Common myeloid progenitor, CD34-positive (primary cell): ENCODE data around the gene TMEM174.
"Not testable (repeated sequence)": the region's sequence is repeated elsewhere in the genome, so short reads cannot be mapped to it uniquely, and the experiment has no call there.

Experiments used
- CTCF ChIA-PET: fragments of 350-600 bp; sonication (Branson Sonifier 250); formaldehyde crosslinking; loops from one replicate; lab custom pipeline; 2021; ENCODE audit warnings: antibody characterized with exemption; lab: Charles Lee
- POLR2A ChIA-PET: fragments of 350-600 bp; sonication (Branson Sonifier 250); formaldehyde crosslinking; loops from one replicate; lab custom pipeline; 2021; ENCODE audit warnings: antibody characterized with exemption; lab: Charles Lee
- DNase-seq, 3 donors: peaks; one replicate each; pipeline versions ENCODE4 v3.0.0 to v3.0.0-alpha.2; 2013
- H3K27ac ChIP-seq, 2 experiments: 1 replicate in 1 of 2; 2 replicates in 1 of 2; pipeline ENCODE4 v1.7.0; 2013; ENCODE audit warnings: inconsistent platforms in 2 of 2, low read length in 2 of 2, mild to moderate bottlenecking in 2 of 2, low read depth in 1 of 2, moderate library complexity in 1 of 2; ENCODE audit not compliant: severe bottlenecking in 2 of 2, insufficient read depth in 1 of 2, poor library complexity in 1 of 2
- H3K27me3 ChIP-seq, 5 experiments: replicated peaks in 2 of 5; 1 replicate in 3 of 5; 2 replicates in 2 of 5; pipeline versions ENCODE4 v1.6.1 to v1.7.0; 2013; ENCODE audit warnings: low read length in 4 of 5, mild to moderate bottlenecking in 2 of 5, moderate library complexity in 2 of 5, inconsistent platforms in 1 of 5; ENCODE audit not compliant: insufficient read depth in 5 of 5, control insufficient read depth in 4 of 5
- H3K36me3 ChIP-seq, 4 experiments: 1 replicate in 2 of 4; 2 replicates in 2 of 4; pipeline versions ENCODE4 v1.6.1 to v1.7.0; 2013; ENCODE audit warnings: low read length in 3 of 4, control low read depth in 1 of 4, mild to moderate bottlenecking in 1 of 4; ENCODE audit not compliant: control insufficient read depth in 4 of 4, insufficient read depth in 4 of 4
- H3K4me1 ChIP-seq, 4 experiments: 1 replicate in 3 of 4; 2 replicates in 1 of 4; pipeline versions ENCODE4 v1.6.1 to v1.7.1; 2013; ENCODE audit warnings: low read length in 3 of 4, mild to moderate bottlenecking in 3 of 4, control low read depth in 1 of 4, inconsistent platforms in 1 of 4, moderate library complexity in 1 of 4; ENCODE audit not compliant: control insufficient read depth in 4 of 4, insufficient read depth in 4 of 4; ENCODE audit errors: control extremely low read depth in 1 of 4
- H3K4me3 ChIP-seq, 7 experiments: 1 replicate in 4 of 7; 2 replicates in 3 of 7; pipeline versions ENCODE4 v1.5.1 to v1.7.0; 2013; ENCODE audit warnings: mild to moderate bottlenecking in 7 of 7, low read length in 6 of 7, moderate library complexity in 6 of 7, inconsistent platforms in 2 of 7, low read depth in 2 of 7, control low read depth in 1 of 7; ENCODE audit not compliant: insufficient read depth in 4 of 7, control insufficient read depth in 1 of 7; ENCODE audit errors: extremely low read depth in 1 of 7
- H3K9me3 ChIP-seq, 5 experiments: 1 replicate in 4 of 5; 2 replicates in 1 of 5; pipeline versions ENCODE4 v1.6.1 to v1.7.1; 2013; ENCODE audit warnings: low read length in 4 of 5, mild to moderate bottlenecking in 2 of 5, inconsistent platforms in 1 of 5, low read depth in 1 of 5, moderate library complexity in 1 of 5; ENCODE audit not compliant: control insufficient read depth in 4 of 5, insufficient read depth in 2 of 5; ENCODE audit errors: control extremely low read depth in 1 of 5
- WGBS: methylation state at CpG from one replicate; pipeline ENCODE4 v1.1.5; 2013; ENCODE audit not compliant: insufficient coverage; 5-methylcytosine and 5-hydroxymethylcytosine counted together

The TMEM174 gene

GRCh38 chr5:73218552-73219171, 45.7 kb downstream of the TMEM174 start:
- POLR2A ChIA-PET, result no interaction called here
- H3K9me3 ChIP-seq, result no peaks in the 10 kb centered on the region
- H3K27ac ChIP-seq, result no peak overlapping the region
- H3K27me3 ChIP-seq, result peaks cover 28 to 92% (median 48%) of the 10 kb centered on the region in 5 experiments
- DNase-seq, result peak in 1 of 3 donors; percentile 30
- no peak overlapping the region for H3K4me3 ChIP-seq
- no peaks in the 10 kb centered on the region for H3K36me3 ChIP-seq
- CTCF ChIA-PET, result interaction anchor here (0.9 to 4.7 kb wide), 7 partner anchors 11 to 298 kb away, joined by 3 to 35 read pairs (median 6); no protein-coding TSS in a partner anchor
- WGBS, result 60% methylated on average over 2 of the region's 4 CpGs
- peaks cover 0 to 12% (median 9%) of the 10 kb centered on the region in 4 experiments for H3K4me1 ChIP-seq

GRCh38 chr5:73219336-73219735, 46.3 kb downstream of the TMEM174 start:
- CTCF ChIA-PET, result interaction anchor here (1.9 to 4.7 kb wide), 2 partner anchors 10 to 22 kb away, joined by 8 to 35 read pairs; no protein-coding TSS in a partner anchor
- peaks cover 31 to 92% (median 46%) of the 10 kb centered on the region in 5 experiments for H3K27me3 ChIP-seq
- H3K9me3 ChIP-seq, H3K4me3 ChIP-seq, H3K36me3 ChIP-seq, DNase-seq, POLR2A ChIA-PET, H3K27ac ChIP-seq: not testable (repeated sequence)
- no CpG with 5 or more reads among the region's 3 CpGs for WGBS
- H3K4me1 ChIP-seq, result peaks cover 0 to 12% (median 9%) of the 10 kb centered on the region in 4 experiments

- CTCF ChIA-PET, result interaction anchor here (1.1 kb wide), 1 partner anchor 9 kb away, joined by 3 read pairs; no protein-coding TSS in a partner anchor
- no peak for DNase-seq
- H3K27me3 ChIP-seq, result peaks cover 22 to 95% (median 44%) of the 10 kb centered on the region in 5 experiments
Observed at GRCh38 chr5:73221161-73221560, 48.2 kb downstream of the TMEM174 start.

GRCh38 chr5:73221726-73222125, 48.7 kb downstream of the TMEM174 start:
- H3K27ac ChIP-seq, result no peak overlapping the region
- POLR2A ChIA-PET, result no interaction called here
- H3K9me3 ChIP-seq, result peaks cover 0 to 2% (median 0%) of the 10 kb centered on the region in 5 experiments
- no peaks in the 10 kb centered on the region for H3K36me3 ChIP-seq
- no peak overlapping the region for H3K4me3 ChIP-seq
- no peaks in the 10 kb centered on the region for H3K4me1 ChIP-seq
- H3K27me3 ChIP-seq, result peaks cover 22 to 95% (median 42%) of the 10 kb centered on the region in 5 experiments
- CTCF ChIA-PET, result no interaction called here
- DNase-seq, result no peak

More at GRCh38 chr5:73221161-73221560, 48.2 kb downstream of the TMEM174 start:
- Histone ChIP-seq H3K9me3 (peaks cover 0 to 1% (median 0%) of the 10 kb centered on the region in 5 experiments), H3K36me3 (no peaks in the 10 kb centered on the region), H3K4me3 (no peak overlapping the region), H3K27ac (no peak overlapping the region), H3K4me1 (peaks cover 0 to 4% (median 3%) of the 10 kb centered on the region in 4 experiments)
- WGBS, result no CpG with 5 or more reads among the region's 1 CpG
- POLR2A ChIA-PET, result no interaction called here

- ChIA-PET CTCF (no interaction called here), POLR2A (no interaction called here)
- Histone ChIP-seq H3K27ac (no peak overlapping the region), H3K4me1 (no peaks in the 10 kb centered on the region), H3K27me3 (peaks cover 22 to 95% (median 39%) of the 10 kb centered on the region in 5 experiments), H3K9me3 (peaks cover 0 to 2% (median 0%) of the 10 kb centered on the region in 5 experiments), H3K36me3 (no peaks in the 10 kb centered on the region), H3K4me3 (no peak overlapping the region)
- DNase-seq, result no peak
- 50% methylated on average over 2 of the region's 4 CpGs for WGBS
Observed at GRCh38 chr5:73222173-73222572, 49.2 kb downstream of the TMEM174 start.
